ENCODE measurements around the gene PPFIA4. TPM values are rescaled to one million over a fixed set of nuclear protein-coding genes. Genes with fewer than 3 reads are reported as not detected.

The PPFIA4 gene
- total RNA-seq, 2 experiments from 2014 or later = 0.93 to 0.98 TPM

DNA sequence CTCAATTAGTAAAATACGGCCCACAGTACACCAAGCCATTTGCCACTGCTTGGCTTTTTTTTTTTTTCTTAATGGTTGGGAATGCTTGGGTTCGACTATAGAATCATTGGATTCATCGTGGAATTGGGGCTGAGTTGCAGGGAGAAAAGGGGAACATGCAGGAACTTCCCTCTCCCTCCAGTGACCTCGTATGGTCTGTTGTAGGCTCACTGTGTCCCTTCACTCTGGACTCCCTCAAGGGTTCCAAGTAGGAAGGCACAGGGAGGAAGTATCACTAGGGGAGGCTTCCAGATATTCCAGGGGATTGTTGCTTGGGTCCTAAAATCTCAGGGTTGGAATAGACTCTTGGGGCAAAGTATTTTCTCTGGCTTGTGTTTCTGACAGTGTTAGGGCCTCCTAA lies 24.5 kb downstream of the PPFIA4 start:
- TF ChIP-seq, protein P1, sequence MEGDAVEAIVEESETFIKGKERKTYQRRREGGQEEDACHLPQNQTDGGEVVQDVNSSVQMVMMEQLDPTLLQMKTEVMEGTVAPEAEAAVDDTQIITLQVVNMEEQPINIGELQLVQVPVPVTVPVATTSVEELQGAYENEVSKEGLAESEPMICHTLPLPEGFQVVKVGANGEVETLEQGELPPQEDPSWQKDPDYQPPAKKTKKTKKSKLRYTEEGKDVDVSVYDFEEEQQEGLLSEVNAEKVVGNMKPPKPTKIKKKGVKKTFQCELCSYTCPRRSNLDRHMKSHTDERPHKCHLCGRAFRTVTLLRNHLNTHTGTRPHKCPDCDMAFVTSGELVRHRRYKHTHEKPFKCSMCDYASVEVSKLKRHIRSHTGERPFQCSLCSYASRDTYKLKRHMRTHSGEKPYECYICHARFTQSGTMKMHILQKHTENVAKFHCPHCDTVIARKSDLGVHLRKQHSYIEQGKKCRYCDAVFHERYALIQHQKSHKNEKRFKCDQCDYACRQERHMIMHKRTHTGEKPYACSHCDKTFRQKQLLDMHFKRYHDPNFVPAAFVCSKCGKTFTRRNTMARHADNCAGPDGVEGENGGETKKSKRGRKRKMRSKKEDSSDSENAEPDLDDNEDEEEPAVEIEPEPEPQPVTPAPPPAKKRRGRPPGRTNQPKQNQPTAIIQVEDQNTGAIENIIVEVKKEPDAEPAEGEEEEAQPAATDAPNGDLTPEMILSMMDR (IDR thresholded peaks at IDR 0.05) = no peak
- POLR2A ChIA-PET = no interaction called here
- Histone ChIP-seq H3K9me3 (ENCODE audit: control insufficient read depth in 1 of 2, insufficient read depth in 1 of 2, low read length in 2 of 2) (no peaks in the 10 kb centered on the region), H3K27me3 (ENCODE audit: control insufficient read depth in 1 of 2, insufficient read depth in 2 of 2, low read length in 2 of 2) (peaks cover 0 to 4% of the 10 kb centered on the region in 2 experiments), H3K36me3 (ENCODE audit: insufficient read depth, low read length) (no peaks in the 10 kb centered on the region), H3K4me3 (ENCODE audit: low read length) (no peak overlapping the region), H3K4me1 (ENCODE audit: insufficient read depth, low read length) (no peaks in the 10 kb centered on the region), H3K27ac (ENCODE audit: low read depth in 1 of 2, low read length in 2 of 2) (no peak overlapping the region)
- Mint-ChIP-seq H3K4me1 (ENCODE audit: low read depth) (no peaks in the 10 kb centered on the region), H3K36me3 (ENCODE audit: low read depth) (no peaks in the 10 kb centered on the region), H3K4me3 (no peak overlapping the region), H3K27me3 (peaks cover 6% of the 10 kb centered on the region), H3K27ac (no peak overlapping the region), H3K9me3 (no peaks in the 10 kb centered on the region)
- no peak for ATAC-seq (ENCODE audit: poor library complexity)
- CTCF ChIA-PET = no interaction called here
- intact Hi-C loops (cut with DNase I, micrococcal nuclease) = no loop called here
- DNase-seq = no peak

DNA sequence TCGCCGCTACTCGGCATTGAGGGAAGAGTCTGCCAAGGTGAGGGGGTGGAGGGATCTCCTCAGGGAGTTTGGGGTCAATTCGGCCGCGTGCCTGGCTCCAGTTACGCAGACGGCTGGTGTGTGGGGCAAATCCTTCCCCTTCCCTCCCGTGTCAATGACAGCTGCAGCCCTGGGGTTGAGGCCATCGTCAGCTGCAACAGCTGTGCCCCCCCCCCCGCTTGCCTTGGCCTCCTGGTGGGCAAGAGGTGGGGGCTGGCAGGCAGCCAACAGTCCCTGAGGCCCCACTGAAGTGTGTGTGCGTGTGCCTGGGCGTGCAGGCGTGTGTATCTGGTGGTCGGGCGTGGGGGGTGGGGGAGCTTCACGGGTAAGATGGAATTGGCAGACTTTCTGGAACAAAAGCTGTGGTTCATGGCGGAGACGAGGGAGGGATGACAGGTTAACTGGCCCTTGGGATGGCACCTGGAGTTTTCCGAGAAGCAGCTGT lies 25.6 kb downstream of the PPFIA4 start:
- H3K4me3 Mint-ChIP-seq = no peak overlapping the region
- ChIA-PET POLR2A (no interaction called here), CTCF (no interaction called here)
- Histone ChIP-seq H3K27me3 (ENCODE audit: control insufficient read depth in 1 of 2, insufficient read depth in 2 of 2, low read length in 2 of 2) (peaks cover 0 to 4% of the 10 kb centered on the region in 2 experiments), H3K36me3 (ENCODE audit: insufficient read depth, low read length) (no peaks in the 10 kb centered on the region), H3K27ac (ENCODE audit: low read depth in 1 of 2, low read length in 2 of 2) (no peak overlapping the region), H3K9me3 (ENCODE audit: control insufficient read depth in 1 of 2, insufficient read depth in 1 of 2, low read length in 2 of 2) (no peaks in the 10 kb centered on the region), H3K4me1 (ENCODE audit: insufficient read depth, low read length) (no peaks in the 10 kb centered on the region), H3K4me3 (ENCODE audit: low read length) (no peak overlapping the region)
- H3K9me3 Mint-ChIP-seq = no peaks in the 10 kb centered on the region
- TF ChIP-seq, protein P1 (IDR thresholded peaks at IDR 0.05) = no peak
- ATAC-seq (ENCODE audit: poor library complexity) (no peak), DNase-seq (no peak)
- H3K27me3 Mint-ChIP-seq = peaks cover 6% of the 10 kb centered on the region
- H3K4me1 Mint-ChIP-seq (ENCODE audit: low read depth) = no peaks in the 10 kb centered on the region
- H3K36me3 Mint-ChIP-seq (ENCODE audit: low read depth) = no peaks in the 10 kb centered on the region
- intact Hi-C loops (cut with DNase I, micrococcal nuclease) = no loop called here
- H3K27ac Mint-ChIP-seq = no peak overlapping the region

DNA sequence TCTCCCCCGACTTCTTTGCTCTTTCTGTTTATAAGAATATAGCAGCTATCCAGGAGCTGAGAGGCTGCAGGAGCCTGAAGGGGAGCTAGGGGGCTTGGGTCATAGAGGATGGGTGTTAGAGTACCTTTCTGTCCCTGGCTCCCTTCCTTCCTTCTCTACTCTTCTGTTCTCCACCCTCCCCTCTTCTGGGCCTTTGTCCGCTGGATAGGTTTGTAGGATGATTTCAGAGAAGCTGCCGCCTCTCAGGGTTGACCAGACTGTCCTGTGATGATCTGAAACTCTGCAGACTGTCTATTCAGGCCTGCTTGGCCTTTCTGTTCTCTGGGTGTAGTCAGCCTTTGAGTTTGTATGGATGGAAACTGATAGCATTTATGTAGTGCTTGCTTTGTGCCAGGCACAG lies 26.3 kb downstream of the PPFIA4 start:
- DNase-seq (no peak), ATAC-seq (ENCODE audit: poor library complexity) (no peak)
- Mint-ChIP-seq H3K4me1 (ENCODE audit: low read depth) (no peaks in the 10 kb centered on the region), H3K27me3 (peaks cover 5% of the 10 kb centered on the region), H3K4me3 (no peak overlapping the region), H3K27ac (no peak overlapping the region), H3K9me3 (no peaks in the 10 kb centered on the region), H3K36me3 (ENCODE audit: low read depth) (no peaks in the 10 kb centered on the region)
- Histone ChIP-seq H3K27ac (ENCODE audit: low read depth in 1 of 2, low read length in 2 of 2) (no peak overlapping the region), H3K4me3 (ENCODE audit: low read length) (no peak overlapping the region), H3K36me3 (ENCODE audit: insufficient read depth, low read length) (no peaks in the 10 kb centered on the region), H3K4me1 (ENCODE audit: insufficient read depth, low read length) (no peaks in the 10 kb centered on the region), H3K9me3 (ENCODE audit: control insufficient read depth in 1 of 2, insufficient read depth in 1 of 2, low read length in 2 of 2) (no peaks in the 10 kb centered on the region), H3K27me3 (ENCODE audit: control insufficient read depth in 1 of 2, insufficient read depth in 2 of 2, low read length in 2 of 2) (peaks cover 0 to 4% of the 10 kb centered on the region in 2 experiments)
- TF ChIP-seq, protein P1 (IDR thresholded peaks at IDR 0.05) = no peak
- intact Hi-C loops (cut with DNase I, micrococcal nuclease) = no loop called here
- POLR2A ChIA-PET = no interaction called here
- CTCF ChIA-PET = interaction anchor here (1.2 kb wide), 1 partner anchor 14 kb away, joined by 3 read pairs; no protein-coding TSS in a partner anchor
